Uterus (tissue), 2 donors: Measurements from ENCODE around the gene SERPINE1.

ENCODE experiments used
- POLR2A ChIP-seq, 2 donors: fragments of 450-650 bp; IDR thresholded peaks; one replicate each; pipeline ENCODE4 v1.6.1; 2016; ENCODE audit warnings: antibody characterized with exemption in 2 of 2, mild to moderate bottlenecking in 1 of 2, moderate library complexity in 1 of 2
- TF ChIP-seq, protein P1 (sequence below), 4 experiments: fragments of 200-600 bp in 2 of 4; fragments of 450-650 bp in 2 of 4; sonication (generic) in 2 of 4; IDR thresholded peaks; one replicate each; pipeline ENCODE4 v1.5.1; 2016 to 2019; ENCODE audit warnings: antibody characterized with exemption in 4 of 4, mild to moderate bottlenecking in 2 of 4, moderate library complexity in 1 of 4

DNA sequence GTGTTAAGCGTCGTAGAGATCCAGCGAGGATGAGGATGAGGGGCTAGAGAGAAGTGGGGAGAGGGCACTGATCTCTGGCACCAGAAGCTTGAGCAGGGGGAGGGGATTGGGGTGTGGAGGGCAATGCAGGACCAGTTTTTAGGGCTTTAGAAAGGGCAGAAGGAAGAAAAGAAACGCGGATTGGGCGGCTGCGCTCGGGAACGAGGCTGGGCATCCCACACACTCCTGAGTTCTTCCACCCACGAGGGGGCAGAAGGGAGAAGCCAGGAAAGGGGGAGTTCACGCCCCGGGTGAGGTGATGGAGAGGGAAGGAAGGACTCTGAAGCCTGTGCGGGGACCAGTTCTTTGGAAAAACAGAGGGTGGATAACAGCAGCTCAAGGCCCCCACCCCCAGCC is 44.5 kb downstream of the SERPINE1 start:
- TF ChIP-seq, protein P1, sequence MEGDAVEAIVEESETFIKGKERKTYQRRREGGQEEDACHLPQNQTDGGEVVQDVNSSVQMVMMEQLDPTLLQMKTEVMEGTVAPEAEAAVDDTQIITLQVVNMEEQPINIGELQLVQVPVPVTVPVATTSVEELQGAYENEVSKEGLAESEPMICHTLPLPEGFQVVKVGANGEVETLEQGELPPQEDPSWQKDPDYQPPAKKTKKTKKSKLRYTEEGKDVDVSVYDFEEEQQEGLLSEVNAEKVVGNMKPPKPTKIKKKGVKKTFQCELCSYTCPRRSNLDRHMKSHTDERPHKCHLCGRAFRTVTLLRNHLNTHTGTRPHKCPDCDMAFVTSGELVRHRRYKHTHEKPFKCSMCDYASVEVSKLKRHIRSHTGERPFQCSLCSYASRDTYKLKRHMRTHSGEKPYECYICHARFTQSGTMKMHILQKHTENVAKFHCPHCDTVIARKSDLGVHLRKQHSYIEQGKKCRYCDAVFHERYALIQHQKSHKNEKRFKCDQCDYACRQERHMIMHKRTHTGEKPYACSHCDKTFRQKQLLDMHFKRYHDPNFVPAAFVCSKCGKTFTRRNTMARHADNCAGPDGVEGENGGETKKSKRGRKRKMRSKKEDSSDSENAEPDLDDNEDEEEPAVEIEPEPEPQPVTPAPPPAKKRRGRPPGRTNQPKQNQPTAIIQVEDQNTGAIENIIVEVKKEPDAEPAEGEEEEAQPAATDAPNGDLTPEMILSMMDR (IDR thresholded peaks at IDR 0.05), result no peak
- TF ChIP-seq POLR2A (IDR thresholded peaks at IDR 0.05), result no peak
